ENCODE data around the gene SYNE1.
"Not testable (repeated sequence)": the region's sequence is repeated elsewhere in the genome, so short reads cannot be mapped to it uniquely, and the experiment has no call there.

The SYNE1 gene

GRCh38 chr6:152503546-152503945 is 133.6 kb downstream of the SYNE1 start:
- no peak overlapping the region for H3K4me3 ChIP-seq (ENCODE audit: low read length)
- no peak for DNase-seq (ENCODE audit: low read depth, low spot score)

- H3K4me3 ChIP-seq (ENCODE audit: low read length) = no peak overlapping the region
Measured at GRCh38 chr6:152502421-152503188, 134.6 kb downstream of the SYNE1 start.

GRCh38 chr6:152499931-152500330 is 137.2 kb downstream of the SYNE1 start:
- no peak for DNase-seq (ENCODE audit: low read depth, low spot score)
- no peak overlapping the region for H3K4me3 ChIP-seq (ENCODE audit: low read length)

More at GRCh38 chr6:152502421-152503188, 134.6 kb downstream of the SYNE1 start:
- no peak for DNase-seq (ENCODE audit: low read depth, low spot score)

GRCh38 chr6:152496731-152497130 is 140.4 kb downstream of the SYNE1 start:
- DNase-seq (ENCODE audit: low read depth, low spot score) = no peak

GRCh38 chr6:152495456-152495855 is 141.7 kb downstream of the SYNE1 start:
- not testable (repeated sequence) for H3K4me3 ChIP-seq (ENCODE audit: low read length); DNase-seq (ENCODE audit: low read depth, low spot score)

More at GRCh38 chr6:152496731-152497130, 140.4 kb downstream of the SYNE1 start:
- H3K4me3 ChIP-seq (ENCODE audit: low read length) = no peak overlapping the region

GRCh38 chr6:152492281-152492680 is 144.9 kb downstream of the SYNE1 start:
- H3K4me3 ChIP-seq (ENCODE audit: low read length); DNase-seq (ENCODE audit: low read depth, low spot score): not testable (repeated sequence)

- not testable (repeated sequence) for DNase-seq (ENCODE audit: low read depth, low spot score); H3K4me3 ChIP-seq (ENCODE audit: low read length)
Measured at GRCh38 chr6:152491501-152491900, 145.7 kb downstream of the SYNE1 start.

- H3K4me3 ChIP-seq (ENCODE audit: low read length); DNase-seq (ENCODE audit: low read depth, low spot score): not testable (repeated sequence)
Measured at GRCh38 chr6:152490971-152491378, 146.2 kb downstream of the SYNE1 start.

GRCh38 chr6:152484806-152485205 is 152.4 kb downstream of the SYNE1 start:
- no peak overlapping the region for H3K4me3 ChIP-seq (ENCODE audit: low read length)
- DNase-seq (ENCODE audit: low read depth, low spot score) = no peak

- DNase-seq (ENCODE audit: low read depth, low spot score) = no peak
- no peak overlapping the region for H3K4me3 ChIP-seq (ENCODE audit: low read length)
Measured at GRCh38 chr6:152482289-152482688, 154.9 kb downstream of the SYNE1 start.

GRCh38 chr6:152478377-152479010 is 158.7 kb downstream of the SYNE1 start:
- H3K4me3 ChIP-seq (ENCODE audit: low read length) = no peak overlapping the region
- no peak for DNase-seq (ENCODE audit: low read depth, low spot score)

- H3K4me3 ChIP-seq (ENCODE audit: low read length) = no peak overlapping the region
- DNase-seq (ENCODE audit: low read depth, low spot score) = no peak
Measured at GRCh38 chr6:152474354-152474753, 162.8 kb downstream of the SYNE1 start.

GRCh38 chr6:152472325-152472724 is 164.8 kb downstream of the SYNE1 start:
- no peak overlapping the region for H3K4me3 ChIP-seq (ENCODE audit: low read length)
- no peak for DNase-seq (ENCODE audit: low read depth, low spot score)

- no peak overlapping the region for H3K4me3 ChIP-seq (ENCODE audit: low read length)
Measured at GRCh38 chr6:152471456-152472265, 165.5 kb downstream of the SYNE1 start.

GRCh38 chr6:152463164-152463563 is 174.0 kb downstream of the SYNE1 start:
- H3K4me3 ChIP-seq (ENCODE audit: low read length) = no peak overlapping the region
- no peak for DNase-seq (ENCODE audit: low read depth, low spot score)

More at GRCh38 chr6:152471456-152472265, 165.5 kb downstream of the SYNE1 start:
- DNase-seq (ENCODE audit: low read depth, low spot score) = no peak

- peak; percentile 6 for DNase-seq (ENCODE audit: low read depth, low spot score)
- H3K4me3 ChIP-seq (ENCODE audit: low read length) = no peak overlapping the region
Measured at GRCh38 chr6:152462716-152463115, 174.4 kb downstream of the SYNE1 start.

- no peak overlapping the region for H3K4me3 ChIP-seq (ENCODE audit: low read length)
- no peak for DNase-seq (ENCODE audit: low read depth, low spot score)
Measured at GRCh38 chr6:152461556-152461955, 175.6 kb downstream of the SYNE1 start.

- H3K4me3 ChIP-seq (ENCODE audit: low read length) = no peak overlapping the region
- DNase-seq (ENCODE audit: low read depth, low spot score) = no peak
Measured at GRCh38 chr6:152458648-152459644, 178.2 kb downstream of the SYNE1 start.

All from Jurkat, Clone E6-1 (cell line).